ENCODE results near the gene PAMR1.
A peak's percentile ranks its signal among the peaks of the same experiment; 100 is the strongest.

DNA sequence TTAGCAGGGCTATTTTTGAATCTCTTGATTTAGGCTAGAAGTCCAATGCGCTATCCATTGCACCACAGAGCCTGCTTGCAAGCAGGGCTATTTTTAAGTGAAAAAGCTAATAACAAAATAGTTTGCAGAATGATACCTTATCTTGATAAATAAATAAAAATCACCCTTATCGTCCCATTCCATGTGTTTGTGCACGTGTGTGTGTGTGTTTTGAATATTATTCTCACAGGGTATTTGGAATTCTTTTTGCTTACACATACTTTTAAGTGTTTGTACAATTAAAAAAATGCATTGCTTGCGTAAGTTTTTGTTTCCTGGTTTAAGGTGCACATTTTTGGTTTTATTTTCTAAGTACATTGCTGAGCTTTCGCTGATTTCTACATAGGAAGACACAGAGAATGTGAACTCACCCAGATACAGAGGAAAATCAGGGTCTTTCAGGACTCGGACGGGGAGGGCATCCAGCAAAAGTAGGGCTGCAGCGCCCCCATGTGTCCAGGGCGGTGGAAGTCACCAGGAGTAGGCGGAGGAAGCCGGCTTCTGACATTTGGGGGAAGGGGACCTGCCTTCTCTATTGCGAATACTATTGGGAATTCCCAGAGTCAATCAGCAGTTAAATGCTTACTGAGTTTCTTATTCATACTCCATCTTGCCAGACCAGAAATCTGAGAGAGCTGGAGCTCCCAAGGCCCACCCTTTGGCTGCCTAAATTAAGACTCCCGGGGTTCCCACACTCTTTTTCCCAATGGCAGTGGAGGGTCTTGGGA is 133.3 kb downstream of the PAMR1 start:
- TF ChIP-seq, protein P1, sequence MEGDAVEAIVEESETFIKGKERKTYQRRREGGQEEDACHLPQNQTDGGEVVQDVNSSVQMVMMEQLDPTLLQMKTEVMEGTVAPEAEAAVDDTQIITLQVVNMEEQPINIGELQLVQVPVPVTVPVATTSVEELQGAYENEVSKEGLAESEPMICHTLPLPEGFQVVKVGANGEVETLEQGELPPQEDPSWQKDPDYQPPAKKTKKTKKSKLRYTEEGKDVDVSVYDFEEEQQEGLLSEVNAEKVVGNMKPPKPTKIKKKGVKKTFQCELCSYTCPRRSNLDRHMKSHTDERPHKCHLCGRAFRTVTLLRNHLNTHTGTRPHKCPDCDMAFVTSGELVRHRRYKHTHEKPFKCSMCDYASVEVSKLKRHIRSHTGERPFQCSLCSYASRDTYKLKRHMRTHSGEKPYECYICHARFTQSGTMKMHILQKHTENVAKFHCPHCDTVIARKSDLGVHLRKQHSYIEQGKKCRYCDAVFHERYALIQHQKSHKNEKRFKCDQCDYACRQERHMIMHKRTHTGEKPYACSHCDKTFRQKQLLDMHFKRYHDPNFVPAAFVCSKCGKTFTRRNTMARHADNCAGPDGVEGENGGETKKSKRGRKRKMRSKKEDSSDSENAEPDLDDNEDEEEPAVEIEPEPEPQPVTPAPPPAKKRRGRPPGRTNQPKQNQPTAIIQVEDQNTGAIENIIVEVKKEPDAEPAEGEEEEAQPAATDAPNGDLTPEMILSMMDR (IDR thresholded peaks at IDR 0.05) = peak; percentile 98
- TF ChIP-seq EZH2 (IDR thresholded peaks at IDR 0.05) = no peak
- TF ChIP-seq EZH2phosphoT487 (IDR thresholded peaks at IDR 0.05) = no peak
